ENCODE measurements around the gene GRK2.
"Not testable (repeated sequence)": the region's sequence is repeated elsewhere in the genome, so short reads cannot be mapped to it uniquely, and the experiment has no call there.

GRK2 gene

GRCh38 chr11:67266449-67267187 lies at the start of gene GRK2:
GRK2 (plus strand) TSS chr11:67266473; CDS start chr11:67266700, 227 bp downstream.
- DNase-seq = peak; percentile 74

GRCh38 chr11:67227726-67228125 lies 38.5 kb upstream of the GRK2 start:
- DNase-seq = no peak

- DNase-seq = no peak
Measured at GRCh38 chr11:67230406-67230805, 35.9 kb upstream of the GRK2 start.

GRCh38 chr11:67230886-67231285 lies 35.4 kb upstream of the GRK2 start:
- DNase-seq = no peak

GRCh38 chr11:67233584-67234190 lies 32.6 kb upstream of the GRK2 start:
- DNase-seq = no peak

GRCh38 chr11:67234571-67234970 lies 31.7 kb upstream of the GRK2 start:
- not testable (repeated sequence) for DNase-seq

GRCh38 chr11:67237574-67237973 lies 28.7 kb upstream of the GRK2 start:
- no peak for DNase-seq

GRCh38 chr11:67238894-67239782 lies 27.1 kb upstream of the GRK2 start:
- DNase-seq = no peak

- DNase-seq = peak; percentile 100
Measured at GRCh38 chr11:67239783-67240575, 26.3 kb upstream of the GRK2 start.

- DNase-seq = peak; percentile 62
Measured at GRCh38 chr11:67240576-67241389, 25.5 kb upstream of the GRK2 start.

GRCh38 chr11:67242548-67242947 lies 23.7 kb upstream of the GRK2 start:
- DNase-seq = no peak

GRCh38 chr11:67243051-67243450 lies 23.2 kb upstream of the GRK2 start:
- no peak for DNase-seq

- DNase-seq = no peak
Measured at GRCh38 chr11:67245046-67245445, 21.2 kb upstream of the GRK2 start.

- no peak for DNase-seq
Measured at GRCh38 chr11:67247946-67248550, 18.2 kb upstream of the GRK2 start.

GRCh38 chr11:67248653-67249052 lies 17.6 kb upstream of the GRK2 start:
- DNase-seq = no peak

GRCh38 chr11:67250059-67251043 lies 15.9 kb upstream of the GRK2 start:
- DNase-seq = no peak

GRCh38 chr11:67251841-67252240 lies 14.4 kb upstream of the GRK2 start:
- DNase-seq = no peak

GRCh38 chr11:67252831-67253239 lies 13.4 kb upstream of the GRK2 start:
- no peak for DNase-seq

GRCh38 chr11:67253872-67254624 lies 12.2 kb upstream of the GRK2 start:
- no peak for DNase-seq
